ENCODE results near the gene ZFAND3.

GRCh38 chr6:37840143-37840939 lies 20.8 kb downstream of the ZFAND3 start:
- TF ChIP-seq, protein P1, sequence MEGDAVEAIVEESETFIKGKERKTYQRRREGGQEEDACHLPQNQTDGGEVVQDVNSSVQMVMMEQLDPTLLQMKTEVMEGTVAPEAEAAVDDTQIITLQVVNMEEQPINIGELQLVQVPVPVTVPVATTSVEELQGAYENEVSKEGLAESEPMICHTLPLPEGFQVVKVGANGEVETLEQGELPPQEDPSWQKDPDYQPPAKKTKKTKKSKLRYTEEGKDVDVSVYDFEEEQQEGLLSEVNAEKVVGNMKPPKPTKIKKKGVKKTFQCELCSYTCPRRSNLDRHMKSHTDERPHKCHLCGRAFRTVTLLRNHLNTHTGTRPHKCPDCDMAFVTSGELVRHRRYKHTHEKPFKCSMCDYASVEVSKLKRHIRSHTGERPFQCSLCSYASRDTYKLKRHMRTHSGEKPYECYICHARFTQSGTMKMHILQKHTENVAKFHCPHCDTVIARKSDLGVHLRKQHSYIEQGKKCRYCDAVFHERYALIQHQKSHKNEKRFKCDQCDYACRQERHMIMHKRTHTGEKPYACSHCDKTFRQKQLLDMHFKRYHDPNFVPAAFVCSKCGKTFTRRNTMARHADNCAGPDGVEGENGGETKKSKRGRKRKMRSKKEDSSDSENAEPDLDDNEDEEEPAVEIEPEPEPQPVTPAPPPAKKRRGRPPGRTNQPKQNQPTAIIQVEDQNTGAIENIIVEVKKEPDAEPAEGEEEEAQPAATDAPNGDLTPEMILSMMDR (IDR thresholded peaks at IDR 0.05), result no peak
- TF ChIP-seq POLR2A (IDR thresholded peaks at IDR 0.05), result no peak

All from Peyer's patch (tissue), 4 donors.